Neural progenitor cell (in vitro differentiated cells): ENCODE measurements around the gene C7orf25. TPM values are rescaled to one million over a fixed set of nuclear protein-coding genes. Genes with fewer than 3 reads are reported as not detected.
A peak's percentile ranks its signal among the peaks of the same experiment; 100 is the strongest.

Source experiments
- DNase-seq: peaks from one replicate; pipeline ENCODE4 v3.0.0-alpha.2; 2016; ENCODE audit warnings: low spot score
- H2AFZ ChIP-seq: fragments of 200-600 bp; sonication (generic); replicated peaks from 2 replicates; pipeline ENCODE4 v1.6.1; 2016; ENCODE audit warnings: antibody characterized with exemption
- H3F3A ChIP-seq: fragments of 200-600 bp; sonication (generic); 2 replicates; pipeline ENCODE4 v1.6.1; 2016; ENCODE audit warnings: antibody characterized with exemption, low read depth
- H3K27ac ChIP-seq: fragments of 200-600 bp; sonication (generic); 2 replicates; pipeline ENCODE4 v1.5.1; 2016; ENCODE audit warnings: mild to moderate bottlenecking
- H3K27me3 ChIP-seq: fragments of 200-600 bp; sonication (generic); 2 replicates; pipeline ENCODE4 v1.6.1; 2016; ENCODE audit warnings: mild to moderate bottlenecking, moderate library complexity
- H3K36me3 ChIP-seq: fragments of 200-600 bp; sonication (generic); 2 replicates; pipeline ENCODE4 v1.5.1; 2016
- H3K4me1 ChIP-seq: fragments of 200-600 bp; sonication (generic); 2 replicates; pipeline ENCODE4 v1.6.1; 2016; ENCODE audit warnings: mixed run types
- H3K4me2 ChIP-seq: fragments of 200-600 bp; sonication (generic); 2 replicates; pipeline ENCODE4 v1.6.1; 2016
- H3K4me3 ChIP-seq: fragments of 200-600 bp; sonication (generic); 2 replicates; pipeline ENCODE4 v1.5.1; 2016
- H3K79me2 ChIP-seq: fragments of 200-600 bp; sonication (generic); 2 replicates; pipeline ENCODE4 v1.6.1; 2016; ENCODE audit warnings: low read depth
- H3K9ac ChIP-seq: fragments of 200-600 bp; sonication (generic); 2 replicates; pipeline ENCODE4 v1.6.1; 2016
- H3K9me3 ChIP-seq: fragments of 200-600 bp; sonication (generic); 2 replicates; pipeline ENCODE4 v1.5.1; 2016; ENCODE audit warnings: low read depth
- H4K20me1 ChIP-seq: fragments of 200-600 bp; sonication (generic); 2 replicates; pipeline ENCODE4 v1.6.1; 2016; ENCODE audit warnings: low read depth
- H3K27ac Mint-ChIP-seq: 3 replicates; pipeline ENCODE4 v1.8.0; 2021; ENCODE audit warnings: mixed read lengths
- H3K27me3 Mint-ChIP-seq: 2 replicates; pipeline ENCODE4 v1.8.0; 2022; ENCODE audit warnings: low read depth, mild to moderate bottlenecking, inconsistent platforms, moderate library complexity, mixed read lengths; ENCODE audit not compliant: insufficient read depth
- H3K36me3 Mint-ChIP-seq: 3 replicates; pipeline ENCODE4 v1.8.0; 2021; ENCODE audit warnings: mixed read lengths
- H3K4me1 Mint-ChIP-seq: 3 replicates; pipeline ENCODE4 v1.8.0; 2021; ENCODE audit warnings: mixed read lengths
- H3K4me3 Mint-ChIP-seq: 3 replicates; pipeline ENCODE4 v1.8.0; 2021; ENCODE audit warnings: mild to moderate bottlenecking, moderate library complexity, mixed read lengths
- H3K9me3 Mint-ChIP-seq: 3 replicates; pipeline ENCODE4 v1.8.0; 2020; ENCODE audit warnings: mixed read lengths
- EZH2 ChIP-seq: fragments of 200-600 bp; sonication (generic); IDR thresholded peaks from 2 replicates; pipeline ENCODE4 v1.6.1; 2017; ENCODE audit warnings: antibody characterized with exemption, mild to moderate bottlenecking, moderate library complexity
- EZH2phosphoT487 ChIP-seq: fragments of 200-600 bp; sonication (generic); IDR thresholded peaks from 2 replicates; pipeline ENCODE4 v1.6.1; 2017; ENCODE audit warnings: antibody characterized with exemption
- total RNA-seq: library from RNA; depleted of rRNA; stranded (reverse); fragments of >200 nt; gene quantifications from 2 replicates; pipeline ENCODE4 v1.2.3, GENCODE V29; 2015; ENCODE audit warnings: low replicate concordance
- TF ChIP-seq, protein P1 (sequence below): fragments of 200-600 bp; sonication (generic); IDR thresholded peaks from 2 replicates; pipeline ENCODE4 v1.5.1; 2017; ENCODE audit warnings: antibody characterized with exemption, mild to moderate bottlenecking

C7orf25 gene
- total RNA-seq, 1 donor from 2014 or later, result 6.4 TPM

DNA sequence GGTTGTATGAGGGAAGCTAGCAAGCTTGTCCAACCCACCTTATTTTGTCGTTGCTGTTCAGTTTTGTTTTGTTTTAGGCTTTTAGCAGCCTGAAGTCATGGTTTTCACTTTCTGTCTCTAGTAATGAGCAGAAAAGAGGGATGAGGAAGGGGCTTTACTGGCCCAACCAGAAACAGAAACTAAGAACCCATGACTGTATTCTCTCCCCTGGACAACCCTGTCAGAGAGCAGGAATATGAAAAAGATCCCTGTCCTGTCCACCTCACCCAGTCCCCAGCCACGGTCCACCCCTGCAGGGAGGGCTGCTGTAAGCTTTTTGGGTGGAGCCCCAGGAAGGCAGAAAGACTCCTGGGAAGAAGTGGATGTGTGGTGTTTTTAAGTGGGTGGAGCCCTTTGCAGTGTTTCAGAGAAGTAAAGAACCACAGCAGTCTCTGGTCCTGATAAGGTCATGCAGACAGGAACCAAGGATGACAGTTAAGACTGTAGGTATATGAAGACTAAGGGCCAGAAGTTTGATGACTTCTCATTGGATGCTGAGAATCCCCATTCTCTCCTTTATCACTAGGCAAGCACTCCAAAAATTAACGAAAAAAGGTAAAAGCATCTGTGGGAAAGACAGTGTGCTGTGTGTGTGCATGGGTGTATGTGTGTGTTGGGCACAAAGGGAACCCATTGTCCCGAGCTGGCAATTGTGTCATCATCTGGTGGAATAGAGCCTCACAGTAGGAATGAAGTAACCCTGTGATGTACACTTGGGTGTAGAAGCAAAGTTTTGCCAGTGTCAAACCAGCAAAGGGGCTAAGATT is 34.2 kb upstream of the C7orf25 start:
- H3K79me2 ChIP-seq, result no peaks in the 10 kb centered on the region
- no peaks in the 10 kb centered on the region for H4K20me1 ChIP-seq
- H3K9me3 ChIP-seq, result no peaks in the 10 kb centered on the region
- no peak overlapping the region for H3K4me2 ChIP-seq
- H3K36me3 Mint-ChIP-seq, result no peaks in the 10 kb centered on the region
- H3K27me3 ChIP-seq, result no peaks in the 10 kb centered on the region
- H3K4me3 ChIP-seq, result no peak overlapping the region
- H3K9me3 Mint-ChIP-seq, result no peaks in the 10 kb centered on the region
- peaks cover 3% of the 10 kb centered on the region for H3K4me1 ChIP-seq
- H3K27ac Mint-ChIP-seq, result no peak overlapping the region
- no peaks in the 10 kb centered on the region for H3K36me3 ChIP-seq
- TF ChIP-seq EZH2 (no peak), EZH2phosphoT487 (no peak)
- TF ChIP-seq, protein P1, sequence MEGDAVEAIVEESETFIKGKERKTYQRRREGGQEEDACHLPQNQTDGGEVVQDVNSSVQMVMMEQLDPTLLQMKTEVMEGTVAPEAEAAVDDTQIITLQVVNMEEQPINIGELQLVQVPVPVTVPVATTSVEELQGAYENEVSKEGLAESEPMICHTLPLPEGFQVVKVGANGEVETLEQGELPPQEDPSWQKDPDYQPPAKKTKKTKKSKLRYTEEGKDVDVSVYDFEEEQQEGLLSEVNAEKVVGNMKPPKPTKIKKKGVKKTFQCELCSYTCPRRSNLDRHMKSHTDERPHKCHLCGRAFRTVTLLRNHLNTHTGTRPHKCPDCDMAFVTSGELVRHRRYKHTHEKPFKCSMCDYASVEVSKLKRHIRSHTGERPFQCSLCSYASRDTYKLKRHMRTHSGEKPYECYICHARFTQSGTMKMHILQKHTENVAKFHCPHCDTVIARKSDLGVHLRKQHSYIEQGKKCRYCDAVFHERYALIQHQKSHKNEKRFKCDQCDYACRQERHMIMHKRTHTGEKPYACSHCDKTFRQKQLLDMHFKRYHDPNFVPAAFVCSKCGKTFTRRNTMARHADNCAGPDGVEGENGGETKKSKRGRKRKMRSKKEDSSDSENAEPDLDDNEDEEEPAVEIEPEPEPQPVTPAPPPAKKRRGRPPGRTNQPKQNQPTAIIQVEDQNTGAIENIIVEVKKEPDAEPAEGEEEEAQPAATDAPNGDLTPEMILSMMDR, result no peak
- H3K27me3 Mint-ChIP-seq, result peaks cover 3% of the 10 kb centered on the region
- H3K4me1 Mint-ChIP-seq, result peaks cover 4% of the 10 kb centered on the region
- H3K4me3 Mint-ChIP-seq, result no peak overlapping the region
- no peak overlapping the region for H3K27ac ChIP-seq
- peaks cover 2% of the 10 kb centered on the region for H3F3A ChIP-seq
- no peak overlapping the region for H3K9ac ChIP-seq
- DNase-seq, result no peak
- peak overlapping the region; percentile 68 for H2AFZ ChIP-seq

DNA sequence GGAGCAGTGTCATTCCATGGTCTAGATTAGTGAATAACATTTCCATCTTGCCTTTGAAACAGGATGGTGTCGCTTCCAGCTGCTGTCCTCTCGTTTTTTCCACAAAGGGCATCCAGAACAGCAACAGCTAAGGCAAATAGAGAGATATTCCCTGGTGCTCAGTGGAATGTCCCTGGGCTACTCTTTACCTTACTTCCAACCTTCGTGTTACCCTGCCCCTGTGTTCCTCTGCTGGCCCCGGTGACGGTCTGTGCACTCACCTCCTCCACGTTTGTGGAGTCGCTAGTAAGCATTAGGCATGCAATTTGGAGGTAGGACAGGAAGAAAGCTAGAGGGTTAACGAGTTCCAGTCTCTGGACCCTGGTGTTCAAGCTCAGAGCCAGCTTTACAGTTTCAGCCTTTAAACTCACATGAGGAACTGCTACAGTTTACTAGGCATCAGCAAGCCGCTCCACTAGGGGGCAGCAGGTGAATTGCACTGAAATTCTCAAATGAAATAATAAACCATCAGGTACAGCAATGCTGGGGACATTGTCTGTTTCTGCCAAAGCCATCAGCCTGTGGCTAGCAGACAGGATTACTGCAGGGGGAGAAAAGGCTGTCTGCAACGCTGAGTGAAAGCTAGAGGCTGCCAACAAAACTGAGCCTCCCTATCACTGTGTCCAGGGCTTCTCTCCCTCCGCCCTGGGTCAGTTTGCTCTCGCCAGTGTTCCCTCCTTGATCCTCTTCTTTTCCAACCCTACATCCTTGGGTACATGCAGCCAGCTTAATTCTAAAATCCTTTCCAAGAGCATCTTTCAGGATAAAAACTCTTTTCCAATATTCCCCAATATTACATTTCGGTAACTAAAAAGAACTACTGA is 29.3 kb upstream of the C7orf25 start:
- Histone ChIP-seq H3K79me2 (peaks cover 1% of the 10 kb centered on the region), H3F3A (peaks cover 17% of the 10 kb centered on the region), H4K20me1 (no peaks in the 10 kb centered on the region), H2AFZ (no peak overlapping the region), H3K27ac (no peak overlapping the region), H3K4me1 (peaks cover 3% of the 10 kb centered on the region), H3K9me3 (no peaks in the 10 kb centered on the region), H3K36me3 (peaks cover 7% of the 10 kb centered on the region), H3K4me3 (no peak overlapping the region), H3K9ac (no peak overlapping the region), H3K27me3 (no peaks in the 10 kb centered on the region), H3K4me2 (peak overlapping the region; percentile 21)
- Mint-ChIP-seq H3K9me3 (no peaks in the 10 kb centered on the region), H3K27me3 (peaks cover 3% of the 10 kb centered on the region), H3K36me3 (peaks cover 9% of the 10 kb centered on the region), H3K27ac (no peak overlapping the region), H3K4me3 (no peak overlapping the region), H3K4me1 (peaks cover 4% of the 10 kb centered on the region)
- DNase-seq, result peak; percentile 91
- no peak for TF ChIP-seq EZH2phosphoT487
- TF ChIP-seq EZH2, result no peak
- TF ChIP-seq, protein P1, result peak; percentile 98

DNA sequence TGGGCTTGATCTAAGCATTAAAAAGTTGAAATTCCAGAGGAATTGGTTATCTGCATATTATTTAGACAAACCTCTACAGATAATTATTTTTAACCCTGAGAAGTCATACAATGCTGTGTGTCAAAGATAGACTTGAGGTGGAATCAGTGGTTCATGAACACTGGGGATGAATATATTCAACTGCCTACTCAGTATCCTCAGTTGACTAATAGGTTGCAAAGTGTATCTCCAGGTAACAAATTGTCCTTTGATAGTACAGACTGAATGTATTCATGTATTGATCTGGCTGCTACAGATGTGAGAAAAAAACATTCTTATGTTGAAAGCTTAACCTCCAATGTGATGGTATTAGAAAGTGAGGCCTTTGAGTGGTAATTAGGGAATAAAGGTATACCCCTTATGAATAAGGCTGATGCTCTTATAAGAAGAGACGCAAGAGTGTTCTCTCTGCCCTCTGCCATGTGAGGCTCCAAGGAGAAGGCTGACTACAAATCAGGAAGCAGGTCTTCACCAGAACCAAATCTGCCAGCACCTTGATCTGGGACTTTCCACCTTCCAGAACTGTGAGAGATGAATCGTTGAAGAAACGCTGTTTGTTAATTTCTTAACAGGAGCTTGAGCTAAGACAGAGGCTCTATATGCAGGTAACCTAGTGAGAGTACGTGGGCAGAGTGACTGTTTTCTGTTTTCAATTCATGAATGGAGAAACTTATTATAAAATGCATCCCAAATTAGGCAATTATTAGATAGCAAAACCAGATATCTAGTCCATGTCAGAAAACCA is 27.8 kb upstream of the C7orf25 start:
- Histone ChIP-seq H3K4me2 (no peak overlapping the region), H3K9ac (no peak overlapping the region), H3F3A (peaks cover 17% of the 10 kb centered on the region), H3K4me1 (peaks cover 3% of the 10 kb centered on the region), H3K36me3 (peaks cover 10% of the 10 kb centered on the region), H3K27me3 (no peaks in the 10 kb centered on the region), H3K79me2 (peaks cover 15% of the 10 kb centered on the region), H4K20me1 (no peaks in the 10 kb centered on the region), H3K9me3 (no peaks in the 10 kb centered on the region), H3K27ac (no peak overlapping the region), H2AFZ (no peak overlapping the region), H3K4me3 (no peak overlapping the region)
- Mint-ChIP-seq H3K9me3 (no peaks in the 10 kb centered on the region), H3K36me3 (peaks cover 14% of the 10 kb centered on the region), H3K4me3 (no peak overlapping the region), H3K4me1 (peaks cover 4% of the 10 kb centered on the region), H3K27me3 (peaks cover 3% of the 10 kb centered on the region), H3K27ac (no peak overlapping the region)
- TF ChIP-seq EZH2phosphoT487 (no peak), EZH2 (no peak)
- TF ChIP-seq, protein P1, result no peak
- no peak for DNase-seq
